GM12878 (cell line): ENCODE measurements around the gene CLN6.

ENCODE experiments used
- EP300 ChIP-seq, 2 experiments: fragments of 150-350 bp in 1 of 2; IDR thresholded peaks; 2 replicates each; pipeline ENCODE4 v1.6.1; 2011 to 2012; ENCODE audit warnings: low read depth in 2 of 2, low read length in 2 of 2, borderline replicate concordance in 1 of 2, improper control_type of control experiment in 1 of 2, inconsistent platforms in 1 of 2; ENCODE audit not compliant: control insufficient read depth in 1 of 2
- ETV6 ChIP-seq, 2 experiments: fragments of 450-650 bp in 1 of 2; IDR thresholded peaks in 1 of 2; conservative IDR thresholded peaks in 1 of 2; 2 replicates each; pipeline ENCODE4 v1.6.1; 2014; ENCODE audit warnings: antibody characterized with exemption in 1 of 2, borderline replicate concordance in 1 of 2, low read depth in 1 of 2, mild to moderate bottlenecking in 1 of 2, moderate library complexity in 1 of 2
- NFYB ChIP-seq: IDR thresholded peaks from 2 replicates; pipeline ENCODE4 v1.6.1; 2011; ENCODE audit warnings: low read depth, mild to moderate bottlenecking, low read length, improper control_type of control experiment, moderate library complexity; ENCODE audit not compliant: insufficient read depth
- RFX5 ChIP-seq: IDR thresholded peaks from 2 replicates; pipeline ENCODE4 v1.6.1; 2011; ENCODE audit warnings: low read depth, low read length, improper control_type of control experiment
- SMC3 ChIP-seq: IDR thresholded peaks from 2 replicates; pipeline ENCODE4 v1.6.1; 2011; ENCODE audit warnings: low read length, improper control_type of control experiment, borderline replicate concordance
- SP1 ChIP-seq: IDR thresholded peaks from one replicate; pipeline ENCODE4 v1.6.1; 2011; ENCODE audit warnings: low read depth, low read length
- TARDBP ChIP-seq: IDR thresholded peaks from 2 replicates; pipeline ENCODE4 v1.6.1; 2016; ENCODE audit warnings: borderline replicate concordance
- TBL1XR1 ChIP-seq: IDR thresholded peaks from 2 replicates; pipeline ENCODE4 v1.6.1; 2012; ENCODE audit warnings: low read depth, low read length, improper control_type of control experiment
- TCF3 ChIP-seq: IDR thresholded peaks from 2 replicates; pipeline ENCODE4 v1.6.1; 2012; ENCODE audit warnings: low read depth, mild to moderate bottlenecking, low read length, borderline replicate concordance; ENCODE audit not compliant: insufficient read depth
- YY1 ChIP-seq: IDR thresholded peaks from 2 replicates; pipeline ENCODE4 v1.6.1; 2011; ENCODE audit warnings: low read depth, mild to moderate bottlenecking, low read length
- TF ChIP-seq, protein P1 (sequence below): IDR thresholded peaks from 2 replicates; pipeline ENCODE4 v1.6.1; 2012; ENCODE audit warnings: low read depth, low read length, improper control_type of control experiment
- TF ChIP-seq, protein P2 (sequence below): IDR thresholded peaks from 2 replicates; pipeline ENCODE4 v1.6.1; 2012; ENCODE audit warnings: low read depth, low read length, improper control_type of control experiment

DNA sequence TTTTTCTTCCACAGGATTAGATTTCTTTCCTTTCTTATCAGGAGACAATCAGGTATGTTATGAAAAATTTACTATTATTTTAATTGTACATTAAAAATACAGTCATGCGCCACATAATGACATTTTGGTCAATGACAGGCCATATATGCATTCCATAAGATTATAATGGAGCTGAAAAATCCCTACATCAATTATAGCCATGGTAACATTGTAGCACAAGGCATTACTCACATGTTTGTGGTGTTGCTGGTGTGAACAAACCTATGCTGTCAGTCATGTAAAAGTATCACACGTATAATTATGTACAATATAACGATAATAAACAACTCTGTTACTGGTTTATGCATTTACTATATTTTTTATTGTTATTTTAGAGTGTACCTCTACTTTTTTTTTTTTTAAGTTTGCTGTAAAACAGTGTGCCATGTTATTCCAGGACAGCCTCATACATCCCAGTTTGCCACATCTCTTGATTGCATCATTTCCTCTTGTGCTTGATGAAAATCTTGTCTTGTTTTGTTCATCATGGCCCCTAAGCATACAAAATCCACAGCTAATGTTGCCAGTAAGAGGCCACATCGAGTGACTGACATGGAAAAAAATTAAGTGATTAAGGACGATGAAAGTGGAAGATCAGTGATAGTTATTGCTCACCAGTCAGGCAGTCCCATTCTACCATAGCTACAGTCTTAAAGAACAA lies 45.8 kb downstream of the CLN6 start:
- TF ChIP-seq TARDBP, result no peak
- TF ChIP-seq SP1, result no peak
- no peak for TF ChIP-seq EP300 (IDR thresholded peaks at IDR 0.05; ENCODE audit: borderline replicate concordance in 1 of 2, control insufficient read depth in 1 of 2, low read depth in 2 of 2, low read length in 2 of 2)
- no peak for TF ChIP-seq RFX5
- TF ChIP-seq NFYB, result no peak
- TF ChIP-seq TBL1XR1, result no peak
- TF ChIP-seq YY1, result no peak
- TF ChIP-seq SMC3, result no peak
- TF ChIP-seq, protein P1, sequence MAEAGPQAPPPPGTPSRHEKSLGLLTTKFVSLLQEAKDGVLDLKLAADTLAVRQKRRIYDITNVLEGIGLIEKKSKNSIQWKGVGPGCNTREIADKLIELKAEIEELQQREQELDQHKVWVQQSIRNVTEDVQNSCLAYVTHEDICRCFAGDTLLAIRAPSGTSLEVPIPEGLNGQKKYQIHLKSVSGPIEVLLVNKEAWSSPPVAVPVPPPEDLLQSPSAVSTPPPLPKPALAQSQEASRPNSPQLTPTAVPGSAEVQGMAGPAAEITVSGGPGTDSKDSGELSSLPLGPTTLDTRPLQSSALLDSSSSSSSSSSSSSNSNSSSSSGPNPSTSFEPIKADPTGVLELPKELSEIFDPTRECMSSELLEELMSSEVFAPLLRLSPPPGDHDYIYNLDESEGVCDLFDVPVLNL, result no peak
- TF ChIP-seq, protein P2, sequence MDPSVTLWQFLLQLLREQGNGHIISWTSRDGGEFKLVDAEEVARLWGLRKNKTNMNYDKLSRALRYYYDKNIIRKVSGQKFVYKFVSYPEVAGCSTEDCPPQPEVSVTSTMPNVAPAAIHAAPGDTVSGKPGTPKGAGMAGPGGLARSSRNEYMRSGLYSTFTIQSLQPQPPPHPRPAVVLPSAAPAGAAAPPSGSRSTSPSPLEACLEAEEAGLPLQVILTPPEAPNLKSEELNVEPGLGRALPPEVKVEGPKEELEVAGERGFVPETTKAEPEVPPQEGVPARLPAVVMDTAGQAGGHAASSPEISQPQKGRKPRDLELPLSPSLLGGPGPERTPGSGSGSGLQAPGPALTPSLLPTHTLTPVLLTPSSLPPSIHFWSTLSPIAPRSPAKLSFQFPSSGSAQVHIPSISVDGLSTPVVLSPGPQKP, result no peak
- TF ChIP-seq TCF3, result no peak
- no peak for TF ChIP-seq ETV6 (conservative IDR thresholded peaks at IDR 0.05 in 1 of 2, IDR thresholded peaks at IDR 0.05 in 1 of 2; ENCODE audit: borderline replicate concordance in 1 of 2, low read depth in 1 of 2)
